GM18870 (cell line): Measurements from ENCODE around the gene HNF1A.

ENCODE experiments used
- ATAC-seq: cut with Tn5 transposase; IDR thresholded peaks from one replicate; pipeline ENCODE4 v1.9.1; 2021; ENCODE audit warnings: moderate library complexity; ENCODE audit not compliant: unreplicated experiment

Gene HNF1A

GRCh38 chr12:121009741-121010140 lies 31.4 kb downstream of the HNF1A start:
- no peak for ATAC-seq

GRCh38 chr12:121010860-121011259 lies 32.5 kb downstream of the HNF1A start:
- no peak for ATAC-seq

- no peak for ATAC-seq
These were observed 33.5 kb downstream of the HNF1A start for GRCh38 chr12:121011820-121012219.

GRCh38 chr12:121013715-121014114 lies 35.4 kb downstream of the HNF1A start:
- no peak for ATAC-seq

- ATAC-seq = peak; percentile 87
These were observed 37.8 kb downstream of the HNF1A start, which contains the start of gene C12orf43 for GRCh38 chr12:121015825-121016766. C12orf43 (minus strand) TSS chr12:121016487; CDS start chr12:121016474, 13 bp downstream.

- ATAC-seq = no peak
These were observed 39.7 kb downstream of the HNF1A start for GRCh38 chr12:121017966-121018491.

GRCh38 chr12:121018860-121019617 lies 40.7 kb downstream of the HNF1A start:
- no peak for ATAC-seq

GRCh38 chr12:121021754-121022153 lies 43.4 kb downstream of the HNF1A start:
- no peak for ATAC-seq

- ATAC-seq = no peak
These were observed 44.4 kb downstream of the HNF1A start for GRCh38 chr12:121022713-121023112.

GRCh38 chr12:121023799-121024198 lies 45.5 kb downstream of the HNF1A start:
- no peak for ATAC-seq

GRCh38 chr12:121025442-121026226 lies 47.3 kb downstream of the HNF1A start:
- no peak for ATAC-seq

- no peak for ATAC-seq
These were observed 48.1 kb downstream of the HNF1A start for GRCh38 chr12:121026274-121027045.

GRCh38 chr12:121030576-121031212 lies 52.4 kb downstream of the HNF1A start:
- no peak for ATAC-seq

- ATAC-seq = peak; percentile 46
These were observed 55.4 kb downstream of the HNF1A start for GRCh38 chr12:121033625-121034349.

- ATAC-seq = no peak
These were observed 56.4 kb downstream of the HNF1A start for GRCh38 chr12:121034616-121035305.

- ATAC-seq = no peak
These were observed 58.5 kb downstream of the HNF1A start for GRCh38 chr12:121036810-121037326.

GRCh38 chr12:121038861-121039668 lies 60.7 kb downstream of the HNF1A start, which contains the start of gene OASL:
OASL (minus strand) TSS chr12:121039246; CDS start chr12:121038971, 275 bp downstream.
- ATAC-seq = peak; percentile 42
